HS-5 (cell line): ENCODE measurements around the gene STARD8.
"Not testable (repeated sequence)": the region's sequence is repeated elsewhere in the genome, so short reads cannot be mapped to it uniquely, and the experiment has no call there.

ENCODE experiments used
- DNase-seq: peaks from one replicate; pipeline ENCODE4 v3.0.0-alpha.2; 2012; ENCODE audit warnings: low read depth

The STARD8 gene, protein sequence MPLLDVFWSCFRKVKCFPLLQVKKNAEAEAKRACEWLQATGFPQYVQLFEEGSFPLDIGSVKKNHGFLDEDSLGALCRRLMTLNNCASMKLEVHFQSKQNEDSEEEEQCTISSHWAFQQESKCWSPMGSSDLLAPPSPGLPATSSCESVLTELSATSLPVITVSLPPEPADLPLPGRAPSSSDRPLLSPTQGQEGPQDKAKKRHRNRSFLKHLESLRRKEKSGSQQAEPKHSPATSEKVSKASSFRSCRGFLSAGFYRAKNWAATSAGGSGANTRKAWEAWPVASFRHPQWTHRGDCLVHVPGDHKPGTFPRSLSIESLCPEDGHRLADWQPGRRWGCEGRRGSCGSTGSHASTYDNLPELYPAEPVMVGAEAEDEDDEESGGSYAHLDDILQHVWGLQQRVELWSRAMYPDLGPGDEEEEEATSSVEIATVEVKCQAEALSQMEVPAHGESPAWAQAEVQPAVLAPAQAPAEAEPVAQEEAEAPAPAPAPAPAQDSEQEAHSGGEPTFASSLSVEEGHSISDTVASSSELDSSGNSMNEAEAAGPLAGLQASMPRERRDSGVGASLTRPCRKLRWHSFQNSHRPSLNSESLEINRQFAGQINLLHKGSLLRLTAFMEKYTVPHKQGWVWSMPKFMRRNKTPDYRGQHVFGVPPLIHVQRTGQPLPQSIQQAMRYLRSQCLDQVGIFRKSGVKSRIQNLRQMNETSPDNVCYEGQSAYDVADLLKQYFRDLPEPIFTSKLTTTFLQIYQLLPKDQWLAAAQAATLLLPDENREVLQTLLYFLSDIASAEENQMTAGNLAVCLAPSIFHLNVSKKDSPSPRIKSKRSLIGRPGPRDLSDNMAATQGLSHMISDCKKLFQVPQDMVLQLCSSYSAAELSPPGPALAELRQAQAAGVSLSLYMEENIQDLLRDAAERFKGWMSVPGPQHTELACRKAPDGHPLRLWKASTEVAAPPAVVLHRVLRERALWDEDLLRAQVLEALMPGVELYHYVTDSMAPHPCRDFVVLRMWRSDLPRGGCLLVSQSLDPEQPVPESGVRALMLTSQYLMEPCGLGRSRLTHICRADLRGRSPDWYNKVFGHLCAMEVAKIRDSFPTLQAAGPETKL

GRCh38 chrX:68647156-68647957 is at the start of gene STARD8:
Gene STARD8 (plus strand): TSS chrX:68647666. CDS start chrX:68647883, 217 bp downstream.
- no peak for DNase-seq

DNA sequence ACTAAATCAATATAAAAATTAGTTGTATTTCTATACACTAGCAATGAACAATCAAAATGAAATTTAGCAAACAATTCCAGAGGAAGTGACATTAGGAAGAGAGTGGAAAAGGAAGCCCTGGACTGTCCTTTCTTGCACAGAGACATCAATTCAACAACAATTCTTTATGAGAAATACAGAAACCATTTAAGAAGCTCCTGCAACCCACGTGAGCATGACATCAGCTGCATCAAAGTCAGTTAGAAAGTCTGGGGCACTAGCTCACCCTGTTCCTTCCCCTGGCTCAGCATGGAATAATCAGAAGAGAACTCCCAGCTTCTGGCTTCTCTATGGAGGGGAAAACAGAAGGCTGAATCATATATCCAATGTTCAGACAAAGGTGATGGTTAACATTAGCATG is 48.6 kb upstream of the STARD8 start:
- no peak for DNase-seq

DNA sequence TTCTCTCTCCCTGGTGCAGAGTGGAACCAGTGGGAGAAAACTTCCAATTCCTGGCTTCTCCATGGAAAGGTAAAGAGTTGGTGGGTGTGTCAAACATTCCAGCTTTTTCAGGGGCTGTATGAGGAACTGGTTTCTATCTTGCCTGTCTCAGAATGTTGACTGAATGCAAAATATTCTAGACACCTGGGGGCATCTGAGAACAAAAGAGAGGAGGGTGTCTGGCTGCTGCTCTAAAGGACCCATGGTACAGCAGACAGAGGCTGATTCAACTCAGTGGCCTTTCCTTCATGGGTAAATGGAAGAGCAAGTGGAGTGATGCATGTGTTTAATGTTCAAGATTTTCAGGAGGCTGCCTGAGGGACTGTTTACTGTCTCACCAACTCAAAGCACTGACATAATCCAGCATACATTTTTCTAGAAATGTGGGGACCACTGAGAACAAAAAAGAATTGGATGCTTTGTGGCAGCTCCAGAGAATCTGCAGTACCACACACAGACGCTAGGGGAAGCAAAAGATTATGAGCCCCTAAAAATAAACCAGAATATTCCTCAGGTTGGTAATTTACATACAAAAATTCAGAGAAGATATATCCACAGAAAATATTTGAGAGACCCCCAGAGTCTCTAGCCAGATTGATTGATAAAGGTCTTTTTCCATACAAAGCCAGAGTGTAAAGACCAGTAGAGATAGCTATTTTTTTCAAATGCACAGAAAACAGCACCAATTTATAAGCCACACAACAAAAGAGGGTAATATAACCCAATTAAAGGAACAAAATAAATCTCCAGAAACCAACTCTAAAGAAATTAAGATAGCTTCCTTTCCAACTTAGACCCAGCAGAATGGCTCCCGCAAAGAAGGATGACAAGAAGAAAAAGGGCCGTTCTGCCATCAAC is 48.0 kb upstream of the STARD8 start:
- no peak for DNase-seq

GRCh38 chrX:68604216-68604615 is 43.2 kb upstream of the STARD8 start:
- not testable (repeated sequence) for DNase-seq

DNA sequence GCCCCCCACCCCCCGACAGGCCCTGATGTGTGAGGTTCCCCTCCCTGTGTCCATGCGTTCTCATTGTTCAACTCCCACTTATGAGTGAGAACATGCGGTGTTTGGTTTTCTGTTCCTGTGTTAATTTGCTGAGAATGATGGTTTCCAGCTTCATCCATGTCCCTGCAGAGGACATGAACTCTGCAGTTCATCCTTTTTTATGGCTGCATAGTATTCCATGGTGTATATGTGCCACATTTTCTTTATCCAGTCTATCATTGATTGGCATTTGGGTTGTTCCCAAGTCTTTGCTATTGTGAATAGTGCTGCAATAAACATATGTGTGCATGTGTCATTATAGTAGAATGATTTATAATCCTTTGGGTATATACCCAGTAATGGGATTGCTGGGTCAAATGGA is 32.7 kb upstream of the STARD8 start:
- DNase-seq: not testable (repeated sequence)

GRCh38 chrX:68627986-68628385 is 19.5 kb upstream of the STARD8 start:
- DNase-seq: no peak

GRCh38 chrX:68629936-68630335 is 17.5 kb upstream of the STARD8 start:
- not testable (repeated sequence) for DNase-seq

GRCh38 chrX:68631336-68631735 is 16.1 kb upstream of the STARD8 start:
- DNase-seq: no peak

DNA sequence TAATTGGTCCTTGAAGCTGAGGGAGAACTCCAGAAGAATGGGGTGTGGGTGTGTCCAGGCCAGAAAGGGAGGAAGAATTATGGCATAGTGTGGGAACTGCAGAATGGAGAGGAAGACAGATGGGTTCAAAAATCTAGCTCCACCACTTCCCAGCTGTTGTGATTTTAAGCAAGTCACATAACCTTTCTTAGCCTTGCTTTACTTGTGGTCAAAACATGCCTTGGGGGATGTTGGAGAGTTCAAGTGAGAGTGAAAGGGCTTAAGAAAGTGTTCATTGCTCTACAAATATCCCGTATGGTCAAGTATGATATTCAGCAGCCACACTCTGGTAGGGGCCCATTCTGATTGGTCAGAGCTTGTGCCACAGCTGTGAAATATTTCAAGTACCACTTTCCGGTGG is 15.0 kb upstream of the STARD8 start:
- no peak for DNase-seq

- no peak for DNase-seq
Observed at GRCh38 chrX:68633981-68634380, 13.5 kb upstream of the STARD8 start.

DNA sequence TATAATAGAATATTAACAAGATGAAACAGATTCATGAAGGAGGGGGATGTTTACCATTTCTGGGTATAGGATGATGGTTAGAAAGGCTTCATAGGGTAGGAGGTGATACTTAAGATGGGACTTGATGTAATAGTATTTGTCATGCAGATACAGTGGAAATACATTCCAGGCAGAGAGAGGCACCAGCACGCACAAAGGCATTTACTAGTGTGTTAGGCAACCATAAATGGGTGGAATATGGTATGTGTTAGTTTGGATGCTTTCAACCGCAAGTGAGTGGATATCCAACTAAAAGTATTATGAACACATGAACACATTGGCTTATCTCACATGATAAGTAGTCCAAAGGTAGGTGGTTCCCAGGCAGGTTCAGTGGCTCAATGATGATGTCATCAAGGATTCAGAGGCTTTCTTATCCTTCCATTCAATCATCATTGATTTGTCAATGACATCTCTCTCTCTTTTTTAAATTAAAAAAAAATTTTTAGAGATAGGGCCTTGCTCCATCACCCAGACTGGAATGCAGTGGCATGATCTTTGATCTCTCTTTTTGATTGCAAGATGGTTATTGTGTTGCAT is 12.7 kb upstream of the STARD8 start:
- no peak for DNase-seq

DNA sequence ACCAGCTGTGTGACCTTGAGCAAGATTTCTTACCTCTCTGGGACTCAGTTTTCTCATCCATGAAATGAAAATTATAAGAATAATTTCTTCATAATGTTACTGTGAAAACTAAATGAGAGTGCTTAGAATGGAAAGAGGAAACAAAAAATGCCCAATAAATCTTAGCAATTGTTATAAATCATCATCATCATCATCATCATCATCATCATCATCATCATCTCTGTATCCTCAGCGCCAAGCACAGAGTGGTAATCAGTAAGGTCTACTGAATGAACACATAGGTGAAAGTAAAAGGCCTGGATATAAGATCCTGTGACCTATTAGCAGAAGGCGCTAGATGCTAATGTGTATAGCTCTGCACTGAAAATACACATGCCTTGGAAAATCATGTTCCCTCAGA is 6.8 kb upstream of the STARD8 start:
- DNase-seq: no peak

GRCh38 chrX:68644861-68645260 is 2.6 kb upstream of the STARD8 start:
- DNase-seq: no peak

DNA sequence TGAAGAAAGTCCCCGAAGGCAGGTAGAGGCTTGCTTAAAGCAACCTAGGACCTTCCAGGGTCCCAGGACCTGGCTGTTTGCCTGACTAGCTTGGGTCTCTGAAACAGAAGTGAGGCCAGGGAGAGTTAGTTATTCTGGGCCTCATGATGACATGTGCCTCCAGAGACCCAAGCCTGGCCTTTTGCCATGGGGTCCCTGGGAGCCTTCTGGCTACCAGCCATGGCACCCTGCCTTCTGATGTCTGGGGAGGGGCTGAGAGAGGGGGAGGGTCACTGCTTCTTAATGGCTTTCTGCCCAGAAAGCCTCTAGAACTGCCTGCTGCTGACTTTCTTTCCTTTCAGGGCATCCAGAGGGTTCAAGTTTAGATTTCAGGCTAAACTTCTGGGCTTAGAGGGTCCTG is 1.0 kb upstream of the STARD8 start:
- DNase-seq: no peak

DNA sequence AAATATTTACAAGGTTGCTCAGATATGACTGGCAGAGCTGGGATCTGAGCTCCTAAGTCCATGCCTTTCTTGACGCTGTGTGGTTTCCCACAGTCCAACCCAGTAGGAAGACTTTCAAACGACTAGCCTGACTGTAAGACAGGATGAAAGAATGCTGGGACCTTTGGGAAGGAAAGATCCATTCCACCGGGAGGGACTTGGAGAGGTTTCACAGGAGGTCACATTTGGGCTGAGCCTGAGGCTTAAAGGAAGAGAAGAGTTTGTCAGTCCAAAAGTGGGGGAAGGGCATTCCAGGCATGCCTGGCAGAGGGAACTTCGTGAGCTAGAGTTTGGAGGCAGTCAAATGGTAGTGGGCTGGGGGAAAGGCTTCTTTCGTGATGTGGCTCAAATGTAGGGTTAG is 1.5 kb downstream of the STARD8 start:
- DNase-seq: no peak

- DNase-seq: no peak
Observed at GRCh38 chrX:68650491-68650890, 3.0 kb downstream of the STARD8 start.

- DNase-seq: no peak
Observed at GRCh38 chrX:68651110-68651509, 3.6 kb downstream of the STARD8 start.

DNA sequence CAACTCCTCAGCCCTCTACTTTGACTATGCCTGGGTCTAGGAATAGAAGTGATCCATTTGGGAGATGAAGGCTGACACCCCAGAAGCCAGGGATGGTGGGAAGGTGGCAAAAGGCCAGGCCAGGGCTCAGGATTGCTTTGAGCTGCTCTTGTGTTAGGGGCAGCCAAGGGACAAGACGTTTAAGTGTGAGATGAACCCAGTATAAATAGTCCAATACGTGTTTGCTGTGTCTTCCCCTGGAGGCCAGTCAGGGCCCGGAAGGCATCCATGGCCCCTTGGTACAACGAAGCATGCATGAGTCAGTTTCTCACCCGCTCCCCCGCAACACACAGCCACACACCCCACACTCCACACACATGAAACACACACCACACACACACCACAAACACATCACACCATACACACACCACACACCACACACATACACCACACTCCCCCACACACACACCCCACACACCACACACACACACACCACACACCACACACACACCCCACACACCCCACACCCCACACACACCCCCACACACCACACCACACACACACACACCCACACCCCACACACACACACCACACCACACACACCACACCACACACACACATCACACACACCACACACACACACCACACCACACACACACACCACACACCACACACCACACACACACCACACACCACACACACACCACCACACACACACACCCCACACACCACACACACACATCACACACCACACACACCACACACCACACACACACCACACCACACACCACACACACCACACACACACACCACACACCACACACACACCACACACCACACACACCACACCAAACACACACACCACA is 5.1 kb downstream of the STARD8 start:
- DNase-seq: no peak

GRCh38 chrX:68654693-68655092 is 7.2 kb downstream of the STARD8 start:
- no peak for DNase-seq
